ENCODE results near the gene SLC25A25. TPM values are rescaled to one million over a fixed set of nuclear protein-coding genes. Genes with fewer than 3 reads are reported as not detected.

SLC25A25 gene
- total RNA-seq, 1 experiment from 2014 or later = 10.7 TPM

DNA sequence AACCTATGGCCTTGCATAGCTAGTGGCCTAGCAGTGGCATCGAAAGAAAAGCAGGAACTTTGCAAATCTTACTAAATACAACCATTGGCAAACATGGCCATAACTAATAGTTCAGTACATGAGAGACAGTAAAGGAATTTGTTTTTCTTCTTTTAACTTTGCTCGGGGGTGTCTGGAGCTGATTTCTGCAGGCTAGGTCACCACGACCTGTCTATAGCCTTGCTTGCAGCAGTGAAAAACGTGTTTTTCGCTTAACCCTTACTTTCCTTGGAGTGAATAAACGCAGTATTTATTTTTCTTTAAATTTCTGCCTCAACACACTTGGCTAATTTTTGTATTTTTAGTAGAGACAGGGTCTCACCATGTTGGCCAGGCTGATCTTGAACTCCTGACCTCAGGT is 20.8 kb upstream of the SLC25A25 start:
- H3K9me3 ChIP-seq (ENCODE audit: control insufficient read depth, insufficient read depth, low read depth, low read length) = no peaks in the 10 kb centered on the region
- H3K27ac ChIP-seq (ENCODE audit: low read length) = no peak overlapping the region
- ATAC-seq = no peak
- in situ Hi-C loops (cut with HindIII; ENCODE audit: low pct_unique_long_range_greater_than_20kb, low sequenced_read_pairs) = no loop called here
- CTCF ChIA-PET = no interaction called here
- POLR2A ChIA-PET = no interaction called here
- intact Hi-C loops (cut with micrococcal nuclease; ENCODE audit: unreplicated experiment) = no loop called here
- H3K36me3 ChIP-seq (ENCODE audit: control insufficient read depth, insufficient read depth, low read length) = no peaks in the 10 kb centered on the region
- H3K27me3 ChIP-seq (ENCODE audit: control insufficient read depth, insufficient read depth, low read length) = no peaks in the 10 kb centered on the region
- no peaks in the 10 kb centered on the region for H3K4me1 ChIP-seq (ENCODE audit: control insufficient read depth, insufficient read depth, low read length)
- no peak for DNase-seq (ENCODE audit: low read depth, low spot score)
- TF ChIP-seq SIN3A (IDR thresholded peaks at IDR 0.05; ENCODE audit: borderline replicate concordance, insufficient read depth, low read depth, low read length) (no peak), TCF7L2 (IDR thresholded peaks at IDR 0.05; ENCODE audit: low read depth, low read length) (no peak), POLR2AphosphoS5 (IDR thresholded peaks at IDR 0.05; ENCODE audit: low read depth, low read length) (no peak)
- TF ChIP-seq, protein P1, sequence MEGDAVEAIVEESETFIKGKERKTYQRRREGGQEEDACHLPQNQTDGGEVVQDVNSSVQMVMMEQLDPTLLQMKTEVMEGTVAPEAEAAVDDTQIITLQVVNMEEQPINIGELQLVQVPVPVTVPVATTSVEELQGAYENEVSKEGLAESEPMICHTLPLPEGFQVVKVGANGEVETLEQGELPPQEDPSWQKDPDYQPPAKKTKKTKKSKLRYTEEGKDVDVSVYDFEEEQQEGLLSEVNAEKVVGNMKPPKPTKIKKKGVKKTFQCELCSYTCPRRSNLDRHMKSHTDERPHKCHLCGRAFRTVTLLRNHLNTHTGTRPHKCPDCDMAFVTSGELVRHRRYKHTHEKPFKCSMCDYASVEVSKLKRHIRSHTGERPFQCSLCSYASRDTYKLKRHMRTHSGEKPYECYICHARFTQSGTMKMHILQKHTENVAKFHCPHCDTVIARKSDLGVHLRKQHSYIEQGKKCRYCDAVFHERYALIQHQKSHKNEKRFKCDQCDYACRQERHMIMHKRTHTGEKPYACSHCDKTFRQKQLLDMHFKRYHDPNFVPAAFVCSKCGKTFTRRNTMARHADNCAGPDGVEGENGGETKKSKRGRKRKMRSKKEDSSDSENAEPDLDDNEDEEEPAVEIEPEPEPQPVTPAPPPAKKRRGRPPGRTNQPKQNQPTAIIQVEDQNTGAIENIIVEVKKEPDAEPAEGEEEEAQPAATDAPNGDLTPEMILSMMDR (IDR thresholded peaks at IDR 0.05) = no peak
- TF ChIP-seq, protein P2, sequence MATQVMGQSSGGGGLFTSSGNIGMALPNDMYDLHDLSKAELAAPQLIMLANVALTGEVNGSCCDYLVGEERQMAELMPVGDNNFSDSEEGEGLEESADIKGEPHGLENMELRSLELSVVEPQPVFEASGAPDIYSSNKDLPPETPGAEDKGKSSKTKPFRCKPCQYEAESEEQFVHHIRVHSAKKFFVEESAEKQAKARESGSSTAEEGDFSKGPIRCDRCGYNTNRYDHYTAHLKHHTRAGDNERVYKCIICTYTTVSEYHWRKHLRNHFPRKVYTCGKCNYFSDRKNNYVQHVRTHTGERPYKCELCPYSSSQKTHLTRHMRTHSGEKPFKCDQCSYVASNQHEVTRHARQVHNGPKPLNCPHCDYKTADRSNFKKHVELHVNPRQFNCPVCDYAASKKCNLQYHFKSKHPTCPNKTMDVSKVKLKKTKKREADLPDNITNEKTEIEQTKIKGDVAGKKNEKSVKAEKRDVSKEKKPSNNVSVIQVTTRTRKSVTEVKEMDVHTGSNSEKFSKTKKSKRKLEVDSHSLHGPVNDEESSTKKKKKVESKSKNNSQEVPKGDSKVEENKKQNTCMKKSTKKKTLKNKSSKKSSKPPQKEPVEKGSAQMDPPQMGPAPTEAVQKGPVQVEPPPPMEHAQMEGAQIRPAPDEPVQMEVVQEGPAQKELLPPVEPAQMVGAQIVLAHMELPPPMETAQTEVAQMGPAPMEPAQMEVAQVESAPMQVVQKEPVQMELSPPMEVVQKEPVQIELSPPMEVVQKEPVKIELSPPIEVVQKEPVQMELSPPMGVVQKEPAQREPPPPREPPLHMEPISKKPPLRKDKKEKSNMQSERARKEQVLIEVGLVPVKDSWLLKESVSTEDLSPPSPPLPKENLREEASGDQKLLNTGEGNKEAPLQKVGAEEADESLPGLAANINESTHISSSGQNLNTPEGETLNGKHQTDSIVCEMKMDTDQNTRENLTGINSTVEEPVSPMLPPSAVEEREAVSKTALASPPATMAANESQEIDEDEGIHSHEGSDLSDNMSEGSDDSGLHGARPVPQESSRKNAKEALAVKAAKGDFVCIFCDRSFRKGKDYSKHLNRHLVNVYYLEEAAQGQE (IDR thresholded peaks at IDR 0.05; ENCODE audit: insufficient read depth in 1 of 2, low read depth in 2 of 2, low read length in 1 of 2) = no peak
- H3K4me3 ChIP-seq (ENCODE audit: low read depth in 2 of 2, low read length in 2 of 2) = no peak overlapping the region
- no TSS peak for BruUV-seq (replicated peaks)

DNA sequence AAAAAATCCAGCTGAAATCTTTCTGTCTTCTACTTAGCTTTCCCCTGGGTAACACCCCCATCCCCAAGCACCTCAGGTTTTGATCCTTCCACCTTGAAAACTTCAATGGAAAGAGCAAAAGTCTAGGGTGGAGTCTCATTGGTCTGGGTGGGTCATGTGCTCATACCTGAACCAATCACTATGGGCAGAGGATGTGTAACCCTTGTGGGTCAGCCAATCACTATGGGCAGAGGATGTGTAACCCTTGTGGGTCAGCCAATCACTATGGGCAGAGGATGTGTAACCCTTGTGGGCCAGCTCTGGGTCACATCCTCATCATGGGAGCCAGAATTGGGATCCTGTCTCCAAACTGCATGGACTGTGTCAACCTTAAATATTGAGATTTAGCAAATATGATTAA is 19.4 kb upstream of the SLC25A25 start:
- Histone ChIP-seq H3K9me3 (ENCODE audit: control insufficient read depth, insufficient read depth, low read depth, low read length) (no peaks in the 10 kb centered on the region), H3K27me3 (ENCODE audit: control insufficient read depth, insufficient read depth, low read length) (no peaks in the 10 kb centered on the region), H3K4me1 (ENCODE audit: control insufficient read depth, insufficient read depth, low read length) (no peaks in the 10 kb centered on the region), H3K36me3 (ENCODE audit: control insufficient read depth, insufficient read depth, low read length) (no peaks in the 10 kb centered on the region), H3K27ac (ENCODE audit: low read length) (no peak overlapping the region), H3K4me3 (ENCODE audit: low read depth in 2 of 2, low read length in 2 of 2) (no peak overlapping the region)
- TF ChIP-seq, protein P2 (IDR thresholded peaks at IDR 0.05; ENCODE audit: insufficient read depth in 1 of 2, low read depth in 2 of 2, low read length in 1 of 2) = no peak
- TF ChIP-seq, protein P1 (IDR thresholded peaks at IDR 0.05) = no peak
- TF ChIP-seq SIN3A (IDR thresholded peaks at IDR 0.05; ENCODE audit: borderline replicate concordance, insufficient read depth, low read depth, low read length) (no peak), TCF7L2 (IDR thresholded peaks at IDR 0.05; ENCODE audit: low read depth, low read length) (no peak), POLR2AphosphoS5 (IDR thresholded peaks at IDR 0.05; ENCODE audit: low read depth, low read length) (no peak)
- POLR2A ChIA-PET = no interaction called here
- CTCF ChIA-PET = no interaction called here
- BruUV-seq (replicated peaks) = no TSS peak
- ATAC-seq (no peak), DNase-seq (ENCODE audit: low read depth, low spot score) (no peak)
- intact Hi-C loops (cut with micrococcal nuclease; ENCODE audit: unreplicated experiment) = no loop called here
- in situ Hi-C loops (cut with HindIII; ENCODE audit: low pct_unique_long_range_greater_than_20kb, low sequenced_read_pairs) = no loop called here
